Thyroid gland (tissue), 4 donors: ENCODE data around the gene IQSEC1. TPM values are rescaled to one million over a fixed set of nuclear protein-coding genes. Genes with fewer than 3 reads are reported as not detected.

ENCODE experiments used
- DNase-seq, 2 donors: peaks; one replicate each; pipeline ENCODE4 v3.0.0-alpha.2; 2019
- H3K27ac ChIP-seq, 3 donors: fragments of 200-600 bp; sonication (generic); 1 replicate in 2 of 3; 2 replicates in 1 of 3; pipeline ENCODE4 v1.5.1; 2016 to 2019; ENCODE audit warnings: mild to moderate bottlenecking in 1 of 3, moderate library complexity in 1 of 3
- H3K27me3 ChIP-seq: fragments of 200-600 bp; sonication (generic); one replicate; pipeline ENCODE4 v1.5.1; 2019
- H3K36me3 ChIP-seq, 2 donors: fragments of 200-600 bp; sonication (generic); one replicate each; pipeline ENCODE4 v1.5.1; 2016 to 2019
- H3K4me1 ChIP-seq, 2 donors: fragments of 200-600 bp; sonication (generic); one replicate each; pipeline ENCODE4 v1.5.1; 2017 to 2019
- H3K4me3 ChIP-seq, 3 donors: fragments of 200-600 bp; sonication (generic); replicated peaks in 1 of 3; 1 replicate in 2 of 3; 2 replicates in 1 of 3; pipeline ENCODE4 v1.5.1; 2016; ENCODE audit warnings: mild to moderate bottlenecking in 1 of 3
- H3K9me3 ChIP-seq: fragments of 200-600 bp; sonication (generic); one replicate; pipeline ENCODE4 v1.5.1; 2017
- CTCF ChIP-seq, 6 experiments: fragments of 200-600 bp in 3 of 6; fragments of 450-650 bp in 3 of 6; sonication (generic) in 3 of 6; IDR thresholded peaks; one replicate each; pipeline ENCODE4 v1.5.1; 2016 to 2019; ENCODE audit warnings: antibody characterized with exemption in 6 of 6, mild to moderate bottlenecking in 2 of 6, inconsistent platforms in 1 of 6, moderate library complexity in 1 of 6
- POLR2A ChIP-seq, 2 donors: fragments of 450-650 bp; IDR thresholded peaks; one replicate each; pipeline ENCODE4 v1.6.1; 2017; ENCODE audit warnings: antibody characterized with exemption in 2 of 2, mild to moderate bottlenecking in 2 of 2, moderate library complexity in 1 of 2
- WGBS, 2 donors: methylation state at CpG; one replicate each; pipeline ENCODE4 v1.1.5; 2017; 5-methylcytosine and 5-hydroxymethylcytosine counted together
- intact Hi-C: fragments of 100-400 bp; cut with DNase I; formaldehyde crosslinking; loops from one replicate; pipeline ENCODE4 v1.15.1; 2023
- total RNA-seq, 4 donors: library from RNA; depleted of rRNA; stranded (reverse); fragments of >200 nt; gene quantifications; one replicate each; pipeline ENCODE4 v1.2.3, GENCODE V29; 2016

Gene IQSEC1
- total RNA-seq, 4 donors from 2014 or later = 37.1 to 48.3 (median 38.9) TPM

- WGBS, 2 donors = 75 to 81% methylated on average over 6 of the region's 6 CpGs
- no peak for TF ChIP-seq CTCF (IDR thresholded peaks at IDR 0.05)
- no peak for TF ChIP-seq POLR2A (IDR thresholded peaks at IDR 0.05)
- intact Hi-C loops = no loop called here
- peaks cover 0 to 3% of the 10 kb centered on the region in 2 donors for H3K4me1 ChIP-seq
- no peaks in the 10 kb centered on the region for H3K9me3 ChIP-seq
- no peak for DNase-seq
- no peak overlapping the region for H3K4me3 ChIP-seq
- no peak overlapping the region for H3K27ac ChIP-seq
- H3K36me3 ChIP-seq = no peaks in the 10 kb centered on the region
- no peaks in the 10 kb centered on the region for H3K27me3 ChIP-seq
Observed at GRCh38 chr3:13106308-13107001, 33.2 kb upstream of the IQSEC1 start.

- H3K27ac ChIP-seq = no peak overlapping the region
- H3K4me3 ChIP-seq = no peak overlapping the region
- no peaks in the 10 kb centered on the region for H3K4me1 ChIP-seq
- H3K27me3 ChIP-seq = no peaks in the 10 kb centered on the region
- H3K9me3 ChIP-seq = no peaks in the 10 kb centered on the region
- intact Hi-C loops = no loop called here
- DNase-seq = no peak
- TF ChIP-seq CTCF (IDR thresholded peaks at IDR 0.05) (no peak), POLR2A (IDR thresholded peaks at IDR 0.05) (no peak)
- 91 to 93% methylated on average over 5 of the region's 5 CpGs for WGBS, 2 donors
- no peaks in the 10 kb centered on the region for H3K36me3 ChIP-seq
Observed at GRCh38 chr3:13105896-13106250, 32.6 kb upstream of the IQSEC1 start.

- Histone ChIP-seq H3K4me1 (no peaks in the 10 kb centered on the region), H3K4me3 (no peak overlapping the region), H3K36me3 (no peaks in the 10 kb centered on the region), H3K27me3 (no peaks in the 10 kb centered on the region), H3K9me3 (no peaks in the 10 kb centered on the region), H3K27ac (no peak overlapping the region)
- TF ChIP-seq CTCF (IDR thresholded peaks at IDR 0.05) (no peak), POLR2A (IDR thresholded peaks at IDR 0.05) (no peak)
- intact Hi-C loops = no loop called here
- no peak for DNase-seq
- 82 to 94% methylated on average over 8 of the region's 8 CpGs for WGBS, 2 donors
Observed at GRCh38 chr3:13105181-13105895, 32.1 kb upstream of the IQSEC1 start.

DNA sequence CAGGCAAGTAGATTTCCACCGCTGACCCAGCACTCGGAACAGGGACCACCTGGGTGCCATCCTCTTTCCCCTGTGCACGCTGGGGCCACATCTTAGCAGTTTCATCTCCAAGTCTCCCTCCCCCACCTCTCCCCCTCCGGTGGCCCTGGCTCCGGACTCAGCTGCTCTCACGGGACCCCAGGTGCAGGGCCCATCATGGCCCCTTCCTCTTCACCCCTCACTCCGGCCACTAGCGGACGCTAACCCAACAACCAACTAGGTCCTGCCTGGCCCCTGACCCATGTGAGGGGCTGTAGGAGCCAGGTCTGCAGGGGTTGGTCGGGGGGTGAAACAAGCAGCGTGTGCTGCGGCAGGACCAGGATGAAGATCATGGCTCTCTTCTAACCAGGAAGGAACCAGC lies 31.3 kb upstream of the IQSEC1 start:
- TF ChIP-seq POLR2A (IDR thresholded peaks at IDR 0.05) (no peak), CTCF (IDR thresholded peaks at IDR 0.05) (no peak)
- Histone ChIP-seq H3K27ac (no peak overlapping the region), H3K9me3 (no peaks in the 10 kb centered on the region), H3K4me3 (no peak overlapping the region), H3K27me3 (no peaks in the 10 kb centered on the region), H3K4me1 (no peaks in the 10 kb centered on the region), H3K36me3 (no peaks in the 10 kb centered on the region)
- 89 to 92% methylated on average over 11 to 12 of the region's 12 CpGs for WGBS, 2 donors
- intact Hi-C loops = no loop called here
- no peak for DNase-seq

DNA sequence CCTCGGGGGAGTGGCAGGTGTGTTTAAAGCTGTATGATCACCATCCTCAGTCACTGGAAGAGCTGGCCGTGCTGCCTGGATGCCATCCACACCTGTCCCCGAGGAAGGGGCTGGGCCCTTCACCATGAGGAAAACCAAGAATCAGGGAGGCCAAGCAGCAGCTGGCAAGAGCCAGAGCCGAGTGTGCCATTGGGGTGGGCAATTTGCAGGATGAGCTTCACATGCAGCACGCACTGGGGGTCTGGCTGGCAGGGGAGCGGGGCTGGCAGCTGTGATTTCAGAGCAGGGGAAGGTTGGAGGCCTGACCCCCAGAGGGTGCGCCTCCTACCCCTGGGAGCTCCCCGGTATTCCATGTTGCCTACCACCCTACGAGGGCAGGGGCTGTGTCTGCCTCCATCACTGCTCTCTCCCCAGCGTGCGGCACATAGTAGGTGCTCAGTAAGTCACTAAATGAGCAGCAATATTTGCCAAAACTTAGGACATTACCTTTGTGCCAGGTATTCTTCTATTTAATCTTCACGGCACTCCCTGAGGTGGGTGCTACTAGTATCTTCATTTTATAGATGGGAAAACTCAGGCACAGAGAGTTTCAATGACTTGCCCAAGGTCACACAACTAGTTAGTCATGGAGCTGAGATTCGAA lies 30.3 kb upstream of the IQSEC1 start:
- H3K4me3 ChIP-seq = no peak overlapping the region
- H3K4me1 ChIP-seq = no peaks in the 10 kb centered on the region
- WGBS, 2 donors = 91 to 93% methylated on average over 8 to 13 of the region's 13 CpGs
- DNase-seq = no peak
- H3K9me3 ChIP-seq = no peaks in the 10 kb centered on the region
- H3K36me3 ChIP-seq = no peaks in the 10 kb centered on the region
- TF ChIP-seq POLR2A (IDR thresholded peaks at IDR 0.05) (no peak), CTCF (IDR thresholded peaks at IDR 0.05) (no peak)
- intact Hi-C loops = no loop called here
- H3K27me3 ChIP-seq = no peaks in the 10 kb centered on the region
- H3K27ac ChIP-seq = no peak overlapping the region
